SK-N-SH treated with all-trans-retinoic acid at 6 μM for 48 hours (cell line): ENCODE data around the gene FOXN4.

Experiments used
- ATAC-seq: fragments of 200-7000 bp; cut with Tn5 transposase; 3 replicates; pipeline ENCODE4 v1.9.1; 2020; ENCODE audit warnings: mild to moderate bottlenecking, moderate library complexity
- ARNTL ChIP-seq: fragments of 450-650 bp; formaldehyde crosslinking; IDR thresholded peaks from 2 replicates; pipeline ENCODE4 v1.5.0; 2020; ENCODE audit warnings: low read depth, mild to moderate bottlenecking, moderate library complexity, borderline replicate concordance
- BACH2 ChIP-seq: fragments of 250-450 bp; sonication (Bioruptor Pico); IDR thresholded peaks from 2 replicates; pipeline ENCODE4 v1.9.0; 2021; ENCODE audit warnings: mild to moderate bottlenecking, borderline replicate concordance
- ESRRG ChIP-seq: fragments of 250-450 bp; sonication (Bioruptor Pico); IDR thresholded peaks from 2 replicates; pipeline ENCODE4 v1.6.1; 2021; ENCODE audit warnings: mild to moderate bottlenecking
- GLIS3 ChIP-seq: fragments of 250-450 bp; sonication (Bioruptor Pico); IDR thresholded peaks from 2 replicates; pipeline ENCODE4 v1.5.0; 2020; ENCODE audit warnings: mild to moderate bottlenecking, moderate library complexity
- ISL1 ChIP-seq: fragments of 250-450 bp; sonication (Bioruptor Pico); IDR thresholded peaks from 2 replicates; pipeline ENCODE4 v2.1.2; 2022; ENCODE audit warnings: mild to moderate bottlenecking, moderate library complexity
- OSR1 ChIP-seq: fragments of 250-450 bp; sonication (Bioruptor Pico); IDR thresholded peaks from 2 replicates; pipeline ENCODE4 v1.8.0; 2022; ENCODE audit warnings: moderate library complexity, mild to moderate bottlenecking, inconsistent platforms
- PPARA ChIP-seq: fragments of 250-450 bp; sonication (Bioruptor Pico); IDR thresholded peaks from 2 replicates; pipeline ENCODE4 v1.5.0; 2020; ENCODE audit warnings: mild to moderate bottlenecking, borderline replicate concordance
- RARB ChIP-seq: fragments of 250-450 bp; sonication (Bioruptor Pico); IDR thresholded peaks from 2 replicates; pipeline ENCODE4 v1.8.0; 2021; ENCODE audit warnings: mild to moderate bottlenecking, moderate library complexity
- SNAI2 ChIP-seq: fragments of 250-450 bp; sonication (Bioruptor Pico); IDR thresholded peaks from 2 replicates; pipeline ENCODE4 v1.5.0; 2020; ENCODE audit warnings: mild to moderate bottlenecking, moderate library complexity
- TCF4 ChIP-seq: fragments of 250-450 bp; sonication (Bioruptor Pico); IDR thresholded peaks from 2 replicates; pipeline ENCODE4 v1.8.0; 2021; ENCODE audit warnings: mild to moderate bottlenecking, moderate library complexity, borderline replicate concordance
- TOX ChIP-seq: fragments of 250-450 bp; sonication (Bioruptor Pico); IDR thresholded peaks from 2 replicates; pipeline ENCODE4 v1.8.0; 2021; ENCODE audit warnings: mild to moderate bottlenecking, moderate library complexity, borderline replicate concordance
- ZC3H10 ChIP-seq: fragments of 250-450 bp; sonication (Bioruptor Pico); IDR thresholded peaks from 2 replicates; pipeline ENCODE4 v1.5.1; 2021; ENCODE audit warnings: mild to moderate bottlenecking, moderate library complexity
- ZFP3 ChIP-seq: fragments of 250-450 bp; sonication (Bioruptor Pico); IDR thresholded peaks from 2 replicates; pipeline ENCODE4 v1.5.0; 2020; ENCODE audit warnings: mild to moderate bottlenecking, moderate library complexity
- ZFP30 ChIP-seq: fragments of 450-650 bp; formaldehyde crosslinking; IDR thresholded peaks from 2 replicates; pipeline ENCODE4 v1.5.0; 2022; ENCODE audit warnings: mild to moderate bottlenecking, moderate library complexity
- ZNF565 ChIP-seq: fragments of 450-650 bp; formaldehyde crosslinking; conservative IDR thresholded peaks from 2 replicates; pipeline ENCODE4 v1.5.0; 2020; ENCODE audit warnings: low read depth, mild to moderate bottlenecking, moderate library complexity
- ZNF70 ChIP-seq: fragments of 450-650 bp; formaldehyde crosslinking; IDR thresholded peaks from 2 replicates; pipeline ENCODE4 v1.5.0; 2020; ENCODE audit warnings: mild to moderate bottlenecking, moderate library complexity
- ZNF8 ChIP-seq: fragments of 450-650 bp; formaldehyde crosslinking; IDR thresholded peaks from 2 replicates; pipeline ENCODE4 v1.5.0; 2020; ENCODE audit warnings: mild to moderate bottlenecking, moderate library complexity
- TF ChIP-seq, protein P1 (sequence below): fragments of 250-450 bp; sonication (Bioruptor Pico); IDR thresholded peaks from 2 replicates; pipeline ENCODE4 v1.5.1; 2021; ENCODE audit warnings: mild to moderate bottlenecking, moderate library complexity
- TF ChIP-seq, protein P2 (sequence below): fragments of 250-450 bp; sonication (Bioruptor Pico); IDR thresholded peaks from 2 replicates; pipeline ENCODE4 v1.5.1; 2020; ENCODE audit warnings: low read depth, mild to moderate bottlenecking, moderate library complexity
- TF ChIP-seq, protein P3 (sequence below): fragments of 250-450 bp; sonication (Bioruptor Pico); IDR thresholded peaks from 2 replicates; pipeline ENCODE4 v1.8.0; 2020; ENCODE audit warnings: mild to moderate bottlenecking, moderate library complexity, borderline replicate concordance
- TF ChIP-seq, protein P4 (sequence below): fragments of 250-450 bp; sonication (Bioruptor Pico); IDR thresholded peaks from 2 replicates; pipeline ENCODE4 v1.8.0; 2021; ENCODE audit warnings: low read depth, mild to moderate bottlenecking, moderate library complexity, borderline replicate concordance
- TF ChIP-seq, protein P5 (sequence below): fragments of 250-450 bp; sonication (Bioruptor Pico); IDR thresholded peaks from 2 replicates; pipeline ENCODE4 v1.5.0; 2020; ENCODE audit warnings: mild to moderate bottlenecking, moderate library complexity

The FOXN4 gene

DNA sequence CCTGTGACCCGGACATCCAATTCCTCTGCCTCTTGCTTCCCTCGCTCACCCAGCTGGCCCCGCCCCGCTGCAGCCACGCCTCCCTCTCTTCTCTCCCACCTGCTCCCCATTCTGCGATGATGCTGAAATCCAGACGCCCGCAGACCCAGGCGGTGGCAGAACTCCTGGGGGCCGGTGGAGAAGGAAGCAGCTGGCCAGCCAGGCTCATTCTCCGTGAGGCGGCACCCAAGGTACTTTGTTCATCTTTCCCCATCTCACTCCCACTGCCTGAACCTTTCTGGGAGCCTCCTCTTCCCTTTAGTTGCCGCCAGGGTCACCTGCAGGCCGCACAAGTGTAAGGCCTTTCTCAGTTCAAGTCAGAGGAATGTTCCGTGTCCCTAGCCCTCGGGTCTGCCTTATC is 35.7 kb downstream of the FOXN4 start:
- TF ChIP-seq, protein P1, sequence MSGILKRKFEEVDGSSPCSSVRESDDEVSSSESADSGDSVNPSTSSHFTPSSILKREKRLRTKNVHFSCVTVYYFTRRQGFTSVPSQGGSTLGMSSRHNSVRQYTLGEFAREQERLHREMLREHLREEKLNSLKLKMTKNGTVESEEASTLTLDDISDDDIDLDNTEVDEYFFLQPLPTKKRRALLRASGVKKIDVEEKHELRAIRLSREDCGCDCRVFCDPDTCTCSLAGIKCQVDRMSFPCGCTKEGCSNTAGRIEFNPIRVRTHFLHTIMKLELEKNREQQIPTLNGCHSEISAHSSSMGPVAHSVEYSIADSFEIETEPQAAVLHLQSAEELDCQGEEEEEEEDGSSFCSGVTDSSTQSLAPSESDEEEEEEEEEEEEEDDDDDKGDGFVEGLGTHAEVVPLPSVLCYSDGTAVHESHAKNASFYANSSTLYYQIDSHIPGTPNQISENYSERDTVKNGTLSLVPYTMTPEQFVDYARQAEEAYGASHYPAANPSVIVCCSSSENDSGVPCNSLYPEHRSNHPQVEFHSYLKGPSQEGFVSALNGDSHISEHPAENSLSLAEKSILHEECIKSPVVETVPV, result no peak
- no peak for TF ChIP-seq ZNF70 (CRISPR knock-in tag)
- no peak for TF ChIP-seq ZFP3 (CRISPR knock-in tag)
- TF ChIP-seq ZFP30 (CRISPR knock-in tag), result no peak
- TF ChIP-seq SNAI2 (CRISPR knock-in tag), result no peak
- TF ChIP-seq PPARA (CRISPR knock-in tag), result no peak
- no peak for TF ChIP-seq OSR1
- TF ChIP-seq ISL1, result no peak
- TF ChIP-seq ESRRG (CRISPR knock-in tag), result no peak
- TF ChIP-seq RARB (CRISPR knock-in tag), result no peak
- TF ChIP-seq, protein P2, sequence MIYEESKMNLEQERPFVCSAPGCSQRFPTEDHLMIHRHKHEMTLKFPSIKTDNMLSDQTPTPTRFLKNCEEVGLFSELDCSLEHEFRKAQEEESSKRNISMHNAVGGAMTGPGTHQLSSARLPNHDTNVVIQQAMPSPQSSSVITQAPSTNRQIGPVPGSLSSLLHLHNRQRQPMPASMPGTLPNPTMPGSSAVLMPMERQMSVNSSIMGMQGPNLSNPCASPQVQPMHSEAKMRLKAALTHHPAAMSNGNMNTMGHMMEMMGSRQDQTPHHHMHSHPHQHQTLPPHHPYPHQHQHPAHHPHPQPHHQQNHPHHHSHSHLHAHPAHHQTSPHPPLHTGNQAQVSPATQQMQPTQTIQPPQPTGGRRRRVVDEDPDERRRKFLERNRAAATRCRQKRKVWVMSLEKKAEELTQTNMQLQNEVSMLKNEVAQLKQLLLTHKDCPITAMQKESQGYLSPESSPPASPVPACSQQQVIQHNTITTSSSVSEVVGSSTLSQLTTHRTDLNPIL, result no peak
- TF ChIP-seq ZNF565, result no peak
- ATAC-seq, result no peak

DNA sequence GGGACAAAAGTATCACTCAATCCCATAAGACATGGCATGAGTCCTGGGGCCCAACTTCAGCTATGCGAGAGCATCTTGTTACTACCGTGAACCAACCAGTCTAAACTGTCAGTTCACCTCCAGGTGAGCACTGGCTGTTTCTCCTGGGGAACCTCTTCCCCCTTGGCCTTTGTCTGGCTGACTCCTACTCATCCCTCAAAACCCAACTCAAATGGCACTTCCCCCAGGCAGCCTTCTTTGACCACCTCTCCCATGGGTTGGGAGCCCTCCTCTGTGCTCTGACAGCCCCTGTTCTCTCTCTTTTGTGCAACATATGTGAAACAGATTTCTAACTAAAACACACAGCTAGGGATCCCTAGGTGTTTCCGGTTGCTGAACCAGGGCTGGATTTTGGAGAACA is 37.7 kb downstream of the FOXN4 start:
- ATAC-seq, result no peak
- TF ChIP-seq TCF4 (CRISPR knock-in tag), result no peak
- peak; percentile 90 for TF ChIP-seq ZFP3 (CRISPR knock-in tag)

DNA sequence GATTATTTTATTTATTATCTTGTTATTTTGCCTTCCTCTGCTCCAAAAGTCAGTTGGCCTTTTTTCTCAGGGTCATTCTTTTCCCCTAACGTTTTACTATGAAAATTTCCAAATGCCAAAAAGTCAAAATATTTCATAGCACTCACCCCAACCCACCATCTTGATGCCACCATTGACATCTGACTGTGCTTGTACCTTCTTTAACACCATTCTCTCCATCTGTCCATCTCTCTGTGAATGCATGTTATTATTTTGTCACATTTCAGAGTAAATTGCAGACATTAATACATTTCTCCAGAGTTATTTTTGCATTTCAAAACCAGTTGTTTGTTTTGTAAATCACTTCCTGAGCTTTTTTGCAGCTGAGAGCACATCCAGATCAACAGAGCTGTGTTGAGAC is 38.6 kb downstream of the FOXN4 start:
- TF ChIP-seq BACH2 (CRISPR knock-in tag), result no peak
- TF ChIP-seq ESRRG (CRISPR knock-in tag), result no peak
- no peak for TF ChIP-seq ZC3H10
- TF ChIP-seq TCF4 (CRISPR knock-in tag), result no peak
- TF ChIP-seq, protein P3, sequence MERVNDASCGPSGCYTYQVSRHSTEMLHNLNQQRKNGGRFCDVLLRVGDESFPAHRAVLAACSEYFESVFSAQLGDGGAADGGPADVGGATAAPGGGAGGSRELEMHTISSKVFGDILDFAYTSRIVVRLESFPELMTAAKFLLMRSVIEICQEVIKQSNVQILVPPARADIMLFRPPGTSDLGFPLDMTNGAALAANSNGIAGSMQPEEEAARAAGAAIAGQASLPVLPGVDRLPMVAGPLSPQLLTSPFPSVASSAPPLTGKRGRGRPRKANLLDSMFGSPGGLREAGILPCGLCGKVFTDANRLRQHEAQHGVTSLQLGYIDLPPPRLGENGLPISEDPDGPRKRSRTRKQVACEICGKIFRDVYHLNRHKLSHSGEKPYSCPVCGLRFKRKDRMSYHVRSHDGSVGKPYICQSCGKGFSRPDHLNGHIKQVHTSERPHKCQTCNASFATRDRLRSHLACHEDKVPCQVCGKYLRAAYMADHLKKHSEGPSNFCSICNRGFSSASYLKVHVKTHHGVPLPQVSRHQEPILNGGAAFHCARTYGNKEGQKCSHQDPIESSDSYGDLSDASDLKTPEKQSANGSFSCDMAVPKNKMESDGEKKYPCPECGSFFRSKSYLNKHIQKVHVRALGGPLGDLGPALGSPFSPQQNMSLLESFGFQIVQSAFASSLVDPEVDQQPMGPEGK (CRISPR knock-in tag), result no peak
- no peak for TF ChIP-seq OSR1
- TF ChIP-seq ARNTL (CRISPR knock-in tag), result no peak
- no peak for TF ChIP-seq GLIS3 (CRISPR knock-in tag)
- no peak for TF ChIP-seq ZFP30 (CRISPR knock-in tag)
- TF ChIP-seq SNAI2 (CRISPR knock-in tag), result no peak
- no peak for TF ChIP-seq ZFP3 (CRISPR knock-in tag)
- no peak for TF ChIP-seq ZNF8 (CRISPR knock-in tag)
- TF ChIP-seq, protein P4, sequence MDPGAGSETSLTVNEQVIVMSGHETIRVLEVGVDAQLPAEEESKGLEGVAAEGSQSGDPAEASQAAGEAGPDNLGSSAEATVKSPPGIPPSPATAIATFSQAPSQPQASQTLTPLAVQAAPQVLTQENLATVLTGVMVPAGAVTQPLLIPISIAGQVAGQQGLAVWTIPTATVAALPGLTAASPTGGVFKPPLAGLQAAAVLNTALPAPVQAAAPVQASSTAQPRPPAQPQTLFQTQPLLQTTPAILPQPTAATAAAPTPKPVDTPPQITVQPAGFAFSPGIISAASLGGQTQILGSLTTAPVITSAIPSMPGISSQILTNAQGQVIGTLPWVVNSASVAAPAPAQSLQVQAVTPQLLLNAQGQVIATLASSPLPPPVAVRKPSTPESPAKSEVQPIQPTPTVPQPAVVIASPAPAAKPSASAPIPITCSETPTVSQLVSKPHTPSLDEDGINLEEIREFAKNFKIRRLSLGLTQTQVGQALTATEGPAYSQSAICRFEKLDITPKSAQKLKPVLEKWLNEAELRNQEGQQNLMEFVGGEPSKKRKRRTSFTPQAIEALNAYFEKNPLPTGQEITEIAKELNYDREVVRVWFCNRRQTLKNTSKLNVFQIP, result no peak
- TF ChIP-seq TOX (CRISPR knock-in tag), result no peak
- TF ChIP-seq ISL1, result no peak
- TF ChIP-seq ZNF565, result no peak
- no peak for TF ChIP-seq PPARA (CRISPR knock-in tag)
- no peak for TF ChIP-seq RARB (CRISPR knock-in tag)
- TF ChIP-seq, protein P5, sequence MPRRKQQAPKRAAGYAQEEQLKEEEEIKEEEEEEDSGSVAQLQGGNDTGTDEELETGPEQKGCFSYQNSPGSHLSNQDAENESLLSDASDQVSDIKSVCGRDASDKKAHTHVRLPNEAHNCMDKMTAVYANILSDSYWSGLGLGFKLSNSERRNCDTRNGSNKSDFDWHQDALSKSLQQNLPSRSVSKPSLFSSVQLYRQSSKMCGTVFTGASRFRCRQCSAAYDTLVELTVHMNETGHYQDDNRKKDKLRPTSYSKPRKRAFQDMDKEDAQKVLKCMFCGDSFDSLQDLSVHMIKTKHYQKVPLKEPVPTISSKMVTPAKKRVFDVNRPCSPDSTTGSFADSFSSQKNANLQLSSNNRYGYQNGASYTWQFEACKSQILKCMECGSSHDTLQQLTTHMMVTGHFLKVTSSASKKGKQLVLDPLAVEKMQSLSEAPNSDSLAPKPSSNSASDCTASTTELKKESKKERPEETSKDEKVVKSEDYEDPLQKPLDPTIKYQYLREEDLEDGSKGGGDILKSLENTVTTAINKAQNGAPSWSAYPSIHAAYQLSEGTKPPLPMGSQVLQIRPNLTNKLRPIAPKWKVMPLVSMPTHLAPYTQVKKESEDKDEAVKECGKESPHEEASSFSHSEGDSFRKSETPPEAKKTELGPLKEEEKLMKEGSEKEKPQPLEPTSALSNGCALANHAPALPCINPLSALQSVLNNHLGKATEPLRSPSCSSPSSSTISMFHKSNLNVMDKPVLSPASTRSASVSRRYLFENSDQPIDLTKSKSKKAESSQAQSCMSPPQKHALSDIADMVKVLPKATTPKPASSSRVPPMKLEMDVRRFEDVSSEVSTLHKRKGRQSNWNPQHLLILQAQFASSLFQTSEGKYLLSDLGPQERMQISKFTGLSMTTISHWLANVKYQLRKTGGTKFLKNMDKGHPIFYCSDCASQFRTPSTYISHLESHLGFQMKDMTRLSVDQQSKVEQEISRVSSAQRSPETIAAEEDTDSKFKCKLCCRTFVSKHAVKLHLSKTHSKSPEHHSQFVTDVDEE, result no peak
- no peak for ATAC-seq
